Esophagus squamous epithelium (tissue), 4 donors: ENCODE measurements around the gene TSPAN7.

ENCODE experiments used
- CTCF ChIP-seq, 6 experiments: fragments of 450-650 bp in 4 of 6; fragments of 200-600 bp in 2 of 6; sonication (generic) in 2 of 6; IDR thresholded peaks; one replicate each; pipeline ENCODE4 v1.5.1; 2016 to 2019; ENCODE audit warnings: antibody characterized with exemption in 6 of 6, mild to moderate bottlenecking in 4 of 6, moderate library complexity in 4 of 6
- POLR2A ChIP-seq, 4 donors: fragments of 450-650 bp; IDR thresholded peaks; one replicate each; pipeline ENCODE4 v1.6.1; 2017; ENCODE audit warnings: antibody characterized with exemption in 4 of 4, mild to moderate bottlenecking in 4 of 4, moderate library complexity in 3 of 4

GRCh38 chrX:38632516-38632915, 71.2 kb downstream of the TSPAN7 start:
- TF ChIP-seq CTCF (IDR thresholded peaks at IDR 0.05) (no peak), POLR2A (IDR thresholded peaks at IDR 0.05) (no peak)
